ENCODE measurements around the gene MYADML2.

DNA sequence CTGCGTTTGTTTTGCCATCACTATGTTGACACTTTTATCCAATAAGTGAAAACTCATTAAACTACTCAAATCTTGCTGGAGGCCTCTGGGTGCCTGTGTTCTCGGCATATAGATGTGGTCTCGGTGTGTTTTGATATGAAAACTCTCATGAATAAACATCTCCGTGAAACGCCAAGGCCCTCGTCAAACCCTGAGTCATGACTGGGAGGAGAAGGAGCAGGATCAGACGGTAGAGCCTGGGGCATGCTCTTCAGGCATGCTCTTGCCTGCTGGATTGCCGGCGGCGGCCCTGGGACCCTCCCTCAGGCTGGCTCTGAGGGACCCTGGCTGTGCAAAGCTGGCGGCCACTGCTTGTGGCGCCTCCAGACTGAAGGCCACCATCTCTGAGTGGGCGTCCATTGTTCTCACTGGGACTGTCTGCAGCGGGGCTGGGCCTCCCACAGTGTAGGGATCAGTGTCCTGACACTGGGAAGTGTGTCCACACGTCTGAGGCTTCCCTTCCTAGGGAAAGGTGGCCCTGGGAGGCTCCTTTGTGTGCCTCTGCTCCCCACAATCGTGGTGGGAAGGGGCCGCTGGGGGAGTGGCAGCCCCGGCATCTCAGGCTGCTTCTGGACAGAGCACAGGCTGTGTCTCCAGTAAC is 46.7 kb downstream of the MYADML2 start:
- TF ChIP-seq, protein P1, sequence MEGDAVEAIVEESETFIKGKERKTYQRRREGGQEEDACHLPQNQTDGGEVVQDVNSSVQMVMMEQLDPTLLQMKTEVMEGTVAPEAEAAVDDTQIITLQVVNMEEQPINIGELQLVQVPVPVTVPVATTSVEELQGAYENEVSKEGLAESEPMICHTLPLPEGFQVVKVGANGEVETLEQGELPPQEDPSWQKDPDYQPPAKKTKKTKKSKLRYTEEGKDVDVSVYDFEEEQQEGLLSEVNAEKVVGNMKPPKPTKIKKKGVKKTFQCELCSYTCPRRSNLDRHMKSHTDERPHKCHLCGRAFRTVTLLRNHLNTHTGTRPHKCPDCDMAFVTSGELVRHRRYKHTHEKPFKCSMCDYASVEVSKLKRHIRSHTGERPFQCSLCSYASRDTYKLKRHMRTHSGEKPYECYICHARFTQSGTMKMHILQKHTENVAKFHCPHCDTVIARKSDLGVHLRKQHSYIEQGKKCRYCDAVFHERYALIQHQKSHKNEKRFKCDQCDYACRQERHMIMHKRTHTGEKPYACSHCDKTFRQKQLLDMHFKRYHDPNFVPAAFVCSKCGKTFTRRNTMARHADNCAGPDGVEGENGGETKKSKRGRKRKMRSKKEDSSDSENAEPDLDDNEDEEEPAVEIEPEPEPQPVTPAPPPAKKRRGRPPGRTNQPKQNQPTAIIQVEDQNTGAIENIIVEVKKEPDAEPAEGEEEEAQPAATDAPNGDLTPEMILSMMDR (IDR thresholded peaks at IDR 0.05 in 4 of 5, conservative IDR thresholded peaks at IDR 0.05 in 1 of 5): no peak
- TF ChIP-seq POLR2A (IDR thresholded peaks at IDR 0.05): no peak
